HUES6 (cell line): Measurements from ENCODE around the gene KIF3A.

Experiments used
- H3K27ac ChIP-seq: 2 replicates; pipeline ENCODE4 v1.7.0; 2013; ENCODE audit warnings: low read depth, mild to moderate bottlenecking, low read length, inconsistent platforms
- H3K27me3 ChIP-seq: 2 replicates; pipeline ENCODE4 v1.6.1; 2013; ENCODE audit warnings: low read length; ENCODE audit not compliant: control insufficient read depth, insufficient read depth
- H3K36me3 ChIP-seq: 2 replicates; pipeline ENCODE4 v1.6.1; 2013; ENCODE audit warnings: low read length; ENCODE audit not compliant: control insufficient read depth, insufficient read depth
- H3K4me1 ChIP-seq: 2 replicates; pipeline ENCODE4 v1.6.1; 2013; ENCODE audit warnings: low read length; ENCODE audit not compliant: control insufficient read depth, insufficient read depth
- H3K4me3 ChIP-seq: 2 replicates; pipeline ENCODE4 v1.5.1; 2013; ENCODE audit warnings: low read depth, low read length
- H3K9ac ChIP-seq: one replicate; pipeline ENCODE4 v1.6.1; 2013; ENCODE audit warnings: mild to moderate bottlenecking, low read length
- H3K9me3 ChIP-seq: 2 replicates; pipeline ENCODE4 v1.6.1; 2013; ENCODE audit warnings: low read depth, low read length; ENCODE audit not compliant: control insufficient read depth, insufficient read depth

The KIF3A gene

GRCh38 chr5:132736853-132737833 lies at the start of gene KIF3A:
Gene KIF3A, minus strand, starts transcription at chr5:132737546. Its CDS starts 127 bp downstream, at chr5:132737419.
- Histone ChIP-seq H3K27me3 (peaks cover 10% of the 10 kb centered on the region), H3K27ac (no peak within 1 kb of the TSS), H3K4me3 (peak within 1 kb of the TSS; percentile 86), H3K36me3 (peaks cover 4% of the 10 kb centered on the region; the same call in 1 of the 2 replicates), H3K4me1 (peaks cover 6% of the 10 kb centered on the region; the same call in 1 of the 2 replicates), H3K9me3 (no peaks in the 10 kb centered on the region), H3K9ac (peak within 1 kb of the TSS; percentile 42)

DNA sequence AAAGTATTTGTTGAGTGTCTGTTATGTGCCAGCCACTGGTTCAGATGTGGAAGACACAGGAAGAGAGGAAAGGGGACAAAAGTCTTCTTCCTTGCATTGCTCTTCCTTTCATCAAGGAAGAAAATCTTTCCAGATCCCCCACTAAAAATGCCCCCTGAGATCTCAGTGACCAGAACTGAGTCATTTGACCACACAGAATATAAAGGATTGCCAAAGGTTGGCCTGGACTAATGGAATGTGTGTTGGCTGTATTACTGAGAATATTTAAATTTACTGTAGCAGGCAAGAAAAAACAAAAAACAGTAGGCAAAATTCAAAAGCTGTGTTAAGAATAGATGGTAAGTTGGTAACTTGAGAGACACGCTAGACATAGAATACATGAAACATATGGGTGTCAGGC lies 49.7 kb upstream of the KIF3A start:
- no peak overlapping the region for H3K27ac ChIP-seq
- H3K9ac ChIP-seq: no peak overlapping the region

GRCh38 chr5:132785864-132786263 lies 48.5 kb upstream of the KIF3A start:
- Histone ChIP-seq H3K4me1 (peaks cover 8% of the 10 kb centered on the region; the same call in 1 of the 2 replicates), H3K36me3 (no peaks in the 10 kb centered on the region), H3K27me3 (0 out of 2 replicates have a peak, but pooled peaks cover 7% of the 10 kb centered on the region), H3K4me3 (no peak overlapping the region), H3K27ac (no peak overlapping the region), H3K9me3 (0 out of 2 replicates have a peak, but pooled peaks cover 2% of the 10 kb centered on the region), H3K9ac (no peak overlapping the region)

More for the DNA sequence above, 49.7 kb upstream of the KIF3A start:
- Histone ChIP-seq H3K4me1 (peaks cover 5% of the 10 kb centered on the region; the same call in 1 of the 2 replicates), H3K9me3 (0 out of 2 replicates have a peak, but pooled peaks cover 2% of the 10 kb centered on the region), H3K4me3 (no peak overlapping the region), H3K27me3 (0 out of 2 replicates have a peak, but pooled peaks cover 3% of the 10 kb centered on the region), H3K36me3 (no peaks in the 10 kb centered on the region)

DNA sequence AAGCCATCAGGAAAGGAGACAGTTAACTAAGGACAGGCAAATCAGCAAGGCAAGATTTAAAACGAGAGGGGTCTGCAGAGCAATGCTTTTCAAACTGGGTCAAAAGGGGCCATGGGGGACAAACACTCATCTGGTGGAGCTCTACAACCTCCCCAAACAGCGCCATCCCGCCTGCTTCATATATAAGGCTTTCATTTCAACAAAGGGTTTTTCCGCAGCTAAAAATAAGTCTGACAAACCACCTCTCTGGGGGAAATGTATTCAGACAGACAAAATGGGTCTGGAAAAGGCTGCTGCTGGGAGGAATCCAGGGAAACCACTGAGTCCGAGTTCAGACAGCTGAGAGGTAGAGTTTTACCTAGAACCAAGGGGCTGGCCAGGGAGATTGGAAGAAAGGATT lies 48.0 kb upstream of the KIF3A start:
- H3K4me3 ChIP-seq: no peak overlapping the region
- 0 out of 2 replicates have a peak, but pooled peaks cover 10% of the 10 kb centered on the region for H3K27me3 ChIP-seq
- H3K36me3 ChIP-seq: no peaks in the 10 kb centered on the region
- peaks cover 8% of the 10 kb centered on the region; the same call in 1 of the 2 replicates for H3K4me1 ChIP-seq
- H3K9me3 ChIP-seq: 0 out of 2 replicates have a peak, but pooled peaks cover 2% of the 10 kb centered on the region
- no peak overlapping the region for H3K9ac ChIP-seq
- no peak overlapping the region for H3K27ac ChIP-seq

DNA sequence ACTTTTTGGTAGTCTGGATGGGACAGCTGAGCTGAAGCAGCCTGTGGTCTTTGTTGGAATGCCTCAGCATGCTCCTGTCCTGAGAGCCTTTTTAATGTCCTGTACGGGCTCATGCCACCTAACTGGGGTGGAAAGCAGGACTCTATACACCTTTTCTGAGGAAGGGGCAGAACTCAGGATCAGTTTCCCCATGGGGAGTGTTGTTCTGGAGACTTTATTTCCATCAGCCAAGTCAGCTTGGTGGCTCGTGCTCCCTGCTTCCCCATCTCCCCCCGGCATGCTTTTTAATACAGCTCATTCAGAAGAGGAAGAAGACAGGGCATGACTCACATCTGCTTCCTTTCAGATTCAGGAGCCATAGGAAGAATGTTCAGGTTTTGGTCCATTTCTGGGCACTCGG lies 44.8 kb upstream of the KIF3A start:
- 0 out of 2 replicates have a peak, but pooled peaks cover 2% of the 10 kb centered on the region for H3K9me3 ChIP-seq
- H3K4me3 ChIP-seq: no peak overlapping the region
- H3K27ac ChIP-seq: no peak overlapping the region
- peaks cover 36% of the 10 kb centered on the region for H3K27me3 ChIP-seq
- H3K9ac ChIP-seq: no peak overlapping the region
- peaks cover 5% of the 10 kb centered on the region; the same call in 1 of the 2 replicates for H3K4me1 ChIP-seq
- no peaks in the 10 kb centered on the region for H3K36me3 ChIP-seq

DNA sequence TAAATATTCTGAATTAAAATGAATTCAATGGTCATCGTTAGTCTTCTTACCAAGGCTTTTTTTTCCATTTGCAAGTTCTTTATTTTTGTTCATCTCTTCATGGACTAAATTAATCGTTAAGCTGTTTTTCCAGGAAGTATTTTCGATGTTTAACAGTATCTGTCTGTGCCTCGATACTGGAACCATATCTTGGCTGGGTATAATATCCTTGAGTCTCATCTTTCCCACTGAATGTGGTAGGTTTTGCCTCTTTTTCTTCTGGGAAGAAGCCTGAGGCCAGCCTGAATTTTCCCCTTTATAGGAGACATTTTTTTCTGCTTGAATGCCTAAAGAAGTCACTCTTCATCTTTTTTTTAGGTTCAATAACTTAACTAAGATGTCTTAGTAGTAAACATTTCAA lies 43.7 kb upstream of the KIF3A start:
- H3K27ac ChIP-seq: no peak overlapping the region
- H3K4me1 ChIP-seq: peaks cover 7% of the 10 kb centered on the region
- peaks cover 42% of the 10 kb centered on the region for H3K27me3 ChIP-seq
- H3K4me3 ChIP-seq: no peak overlapping the region
- no peak overlapping the region for H3K9ac ChIP-seq
- no peaks in the 10 kb centered on the region for H3K36me3 ChIP-seq
- no peaks in the 10 kb centered on the region for H3K9me3 ChIP-seq

- Histone ChIP-seq H3K27ac (no peak overlapping the region), H3K9me3 (no peaks in the 10 kb centered on the region), H3K36me3 (no peaks in the 10 kb centered on the region), H3K4me1 (peaks cover 11% of the 10 kb centered on the region), H3K9ac (no peak overlapping the region), H3K4me3 (no peak overlapping the region), H3K27me3 (peaks cover 46% of the 10 kb centered on the region)
These were observed 43.2 kb upstream of the KIF3A start for GRCh38 chr5:132780577-132780976.

GRCh38 chr5:132779961-132780360 lies 42.6 kb upstream of the KIF3A start:
- Histone ChIP-seq H3K4me1 (peaks cover 13% of the 10 kb centered on the region), H3K9me3 (no peaks in the 10 kb centered on the region), H3K9ac (no peak overlapping the region), H3K36me3 (no peaks in the 10 kb centered on the region), H3K4me3 (no peak overlapping the region), H3K27ac (no peak overlapping the region), H3K27me3 (peaks cover 53% of the 10 kb centered on the region)

- Histone ChIP-seq H3K4me1 (peaks cover 13% of the 10 kb centered on the region), H3K9ac (no peak overlapping the region), H3K36me3 (no peaks in the 10 kb centered on the region), H3K27ac (no peak overlapping the region), H3K27me3 (peaks cover 53% of the 10 kb centered on the region), H3K4me3 (no peak overlapping the region), H3K9me3 (no peaks in the 10 kb centered on the region)
These were observed 41.5 kb upstream of the KIF3A start for GRCh38 chr5:132778856-132779255.

DNA sequence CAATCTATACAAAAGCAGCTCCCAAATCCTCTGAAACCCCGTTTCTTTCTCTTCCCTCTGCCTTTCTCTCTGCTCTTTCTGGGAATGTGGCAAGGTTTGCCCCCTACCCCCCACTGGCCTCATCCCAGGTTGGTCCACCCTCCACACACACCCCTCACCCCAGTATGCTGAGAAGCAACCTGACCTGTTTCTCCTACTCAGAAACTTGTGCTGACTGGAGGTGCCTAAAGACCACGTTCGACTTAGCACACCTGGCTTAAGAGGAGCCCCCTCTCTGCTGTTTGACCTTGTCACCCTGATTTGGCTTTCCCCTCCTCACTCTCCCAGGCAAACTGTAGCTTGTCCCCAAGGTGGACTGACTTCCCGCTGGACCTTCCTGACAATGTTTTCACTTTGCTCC lies 40.8 kb upstream of the KIF3A start:
- Histone ChIP-seq H3K4me3 (peak overlapping the region; percentile 77), H3K9ac (no peak overlapping the region), H3K27me3 (peaks cover 53% of the 10 kb centered on the region)

More for the DNA sequence above, 40.8 kb upstream of the KIF3A start:
- Histone ChIP-seq H3K4me1 (peaks cover 13% of the 10 kb centered on the region), H3K27ac (no peak overlapping the region), H3K9me3 (no peaks in the 10 kb centered on the region), H3K36me3 (no peaks in the 10 kb centered on the region)
